CD4-positive, alpha-beta T cell treated with Interleukin-15 for 1 hour (primary cell): ENCODE results near the gene FNBP1.

Source experiments
- DNase-seq: peaks from one replicate; pipeline ENCODE4 v3.0.0-alpha.2; 2020

The FNBP1 gene

DNA sequence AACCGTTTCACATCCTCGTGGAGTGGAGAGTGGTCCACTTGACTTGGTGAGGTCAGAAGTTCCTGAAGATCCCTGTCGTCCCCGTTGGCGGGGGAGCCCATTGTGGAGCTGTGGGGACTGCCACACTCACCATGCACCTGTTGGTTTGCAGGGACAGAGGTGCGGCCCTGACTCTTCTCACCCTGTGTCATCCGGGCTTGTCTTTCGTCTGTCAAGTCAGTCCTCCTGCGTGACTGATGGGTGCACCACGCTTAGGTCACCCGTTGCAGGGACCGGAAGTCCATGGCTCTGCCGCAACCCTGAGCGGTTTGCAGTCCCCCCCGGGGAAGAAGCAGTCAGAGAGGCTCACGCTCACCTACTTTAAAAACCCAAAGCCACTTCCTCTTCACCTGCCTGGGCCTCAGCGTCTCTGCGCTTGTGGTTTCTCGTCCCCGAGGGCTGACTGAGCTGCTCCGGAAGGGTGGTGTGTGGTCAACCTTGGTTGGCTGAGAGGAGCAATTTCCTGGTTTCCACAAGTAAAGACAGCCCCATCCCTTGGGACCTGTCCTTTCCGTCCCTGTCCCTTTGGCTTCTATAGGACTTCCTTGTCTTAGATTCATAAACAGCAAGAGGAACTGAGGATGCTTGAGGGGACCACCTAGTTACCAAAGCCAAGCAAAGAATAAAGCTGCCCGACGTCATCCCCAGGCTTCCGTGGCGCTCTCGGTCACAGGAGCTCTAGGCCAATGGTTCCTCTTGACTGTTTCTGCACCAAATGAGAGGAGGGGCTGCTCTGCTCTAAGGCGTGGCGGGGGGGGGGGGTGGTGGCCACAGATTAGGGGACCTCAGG is 154.5 kb downstream of the FNBP1 start:
- peak; percentile 96 for DNase-seq

DNA sequence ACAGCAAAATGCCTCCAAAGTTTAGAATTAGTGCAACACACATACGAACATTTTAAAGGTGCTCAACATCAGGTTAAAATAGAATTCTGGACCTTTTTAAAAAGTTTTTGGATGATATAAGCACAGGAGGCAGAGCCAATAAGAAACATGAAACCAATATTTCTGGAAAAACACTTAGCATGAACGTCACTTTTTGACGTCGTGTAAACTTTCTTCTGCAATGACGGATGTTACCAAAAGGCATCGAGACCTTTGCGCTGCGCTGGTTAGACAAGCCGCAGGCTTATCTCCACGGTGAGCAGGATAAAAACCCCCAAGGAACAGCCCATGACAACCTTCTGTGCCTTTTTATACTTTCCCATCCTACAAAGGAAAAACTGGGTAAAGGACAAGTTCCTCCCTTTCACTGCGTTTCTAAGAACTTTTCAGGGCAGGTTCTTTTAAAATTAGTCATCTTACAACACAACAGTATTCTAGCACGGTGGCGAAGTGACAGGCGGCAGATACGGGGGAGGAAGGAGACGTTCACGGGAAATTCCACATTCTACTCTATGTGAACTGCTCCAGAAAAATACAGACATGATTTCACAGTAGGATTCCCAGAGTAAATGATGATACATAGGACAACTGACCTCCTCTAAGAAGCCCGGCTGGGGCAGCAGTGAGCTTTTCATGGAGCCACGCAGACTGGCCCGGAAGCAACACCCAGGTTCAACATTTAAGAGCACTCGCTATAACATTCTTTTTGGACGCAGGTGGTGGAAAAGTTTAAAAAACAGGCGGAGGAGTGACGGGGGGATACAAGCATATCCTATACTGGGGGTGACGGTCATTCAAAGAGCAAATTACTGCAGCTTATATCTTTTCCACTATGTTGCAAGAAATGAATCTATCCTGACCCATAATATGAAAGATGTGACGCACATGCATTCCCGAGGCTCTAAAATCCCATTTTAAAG is 155.4 kb downstream of the FNBP1 start:
- DNase-seq = peak; percentile 86

DNA sequence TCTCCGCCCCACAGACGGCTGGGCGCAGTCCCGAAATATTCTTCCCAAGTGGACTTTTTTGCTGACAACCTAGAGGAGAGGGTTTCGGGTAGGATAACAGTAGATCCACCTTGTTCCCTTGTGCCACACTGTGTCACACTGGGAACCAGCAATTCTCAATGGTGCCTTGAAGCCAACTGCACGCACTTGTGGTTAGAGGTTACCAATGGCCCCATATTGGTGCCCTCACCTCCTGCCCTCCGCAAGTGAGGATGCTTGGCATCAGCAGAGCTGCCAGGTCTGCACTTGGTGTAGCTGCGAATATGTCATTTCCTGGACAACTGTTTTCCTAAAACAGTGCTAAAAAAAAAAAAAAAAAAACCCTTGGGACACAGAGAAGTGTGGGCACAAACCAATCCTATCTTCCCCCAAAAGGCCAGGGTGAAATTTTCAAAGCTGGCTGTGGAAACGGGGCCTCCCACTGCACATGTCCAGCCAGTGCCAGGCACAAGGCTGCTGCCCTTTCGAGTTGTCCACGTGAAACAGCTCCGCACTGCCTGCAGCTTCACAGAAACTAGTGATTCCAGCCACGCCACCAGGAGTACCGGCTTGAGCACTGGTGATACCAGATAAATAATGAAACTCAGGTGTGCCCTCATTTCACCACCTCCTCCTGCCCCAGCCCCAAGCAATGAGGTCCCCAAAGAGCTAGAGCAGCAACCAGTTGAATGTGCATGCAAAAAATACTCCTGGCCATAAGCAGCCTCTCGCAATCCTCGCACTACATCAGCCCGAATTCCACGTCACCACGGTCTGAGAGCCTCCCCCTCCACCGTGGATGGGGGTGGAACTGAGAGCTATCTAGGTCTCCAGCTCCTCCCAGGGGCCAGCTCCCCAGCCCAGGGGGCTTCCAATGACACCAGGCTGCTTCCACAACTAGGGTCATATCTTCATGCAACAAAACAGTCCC is 156.5 kb downstream of the FNBP1 start:
- DNase-seq = peak; percentile 77

DNA sequence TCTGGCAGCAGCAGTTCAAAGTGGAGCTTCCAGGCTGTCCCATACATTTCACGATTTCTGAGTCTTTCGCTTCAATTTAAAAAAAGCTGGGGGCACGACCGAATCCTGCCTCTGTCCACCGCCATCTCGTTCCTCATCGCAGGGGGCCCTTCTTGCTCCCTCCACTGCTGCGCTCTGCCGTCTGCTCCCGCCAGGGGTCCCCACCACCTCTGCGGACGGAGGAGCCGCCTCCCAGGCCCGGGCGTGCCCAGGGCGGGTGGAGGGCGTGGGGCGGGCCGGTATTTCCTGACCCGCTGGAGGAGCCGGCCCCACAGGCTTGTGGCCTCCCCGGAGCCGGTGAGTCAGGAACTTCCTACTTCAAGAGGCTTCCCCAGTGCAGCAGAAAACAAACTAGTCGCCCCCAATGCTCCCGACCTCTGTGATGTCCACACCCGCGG is 157.3 kb downstream of the FNBP1 start:
- peak; percentile 92 for DNase-seq

DNA sequence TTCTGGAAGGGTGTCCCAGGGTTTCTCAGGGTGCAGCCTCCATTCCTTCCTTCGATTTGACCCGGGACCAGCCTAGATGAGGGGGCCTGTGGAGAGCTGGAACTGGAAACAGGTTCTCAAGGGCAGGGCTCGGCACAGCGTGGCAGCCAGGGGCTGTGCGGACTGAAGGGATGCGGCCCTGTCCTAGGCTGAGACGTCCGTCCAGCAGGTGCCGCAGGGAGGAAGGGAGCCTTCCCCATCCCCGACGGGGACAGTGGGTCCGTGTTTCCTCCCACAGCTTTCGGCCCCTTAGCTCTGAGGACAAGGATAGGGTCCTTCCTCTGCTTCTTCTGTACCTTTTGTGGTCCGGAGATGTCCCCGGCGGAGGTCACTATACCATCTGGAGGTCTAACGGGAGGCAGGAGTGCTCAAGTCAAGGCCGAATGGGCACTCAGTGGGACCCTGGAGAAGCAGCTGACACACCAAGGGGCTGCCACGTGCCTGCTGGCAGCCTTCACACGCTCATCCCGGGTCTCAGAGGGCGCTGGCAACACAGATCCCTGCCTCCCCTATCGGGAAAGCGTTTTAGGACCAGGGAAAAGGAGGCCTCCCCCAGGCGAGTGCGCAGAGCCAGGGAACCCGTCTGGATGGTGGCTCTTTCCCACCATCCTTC is 157.8 kb downstream of the FNBP1 start:
- peak; percentile 44 for DNase-seq

DNA sequence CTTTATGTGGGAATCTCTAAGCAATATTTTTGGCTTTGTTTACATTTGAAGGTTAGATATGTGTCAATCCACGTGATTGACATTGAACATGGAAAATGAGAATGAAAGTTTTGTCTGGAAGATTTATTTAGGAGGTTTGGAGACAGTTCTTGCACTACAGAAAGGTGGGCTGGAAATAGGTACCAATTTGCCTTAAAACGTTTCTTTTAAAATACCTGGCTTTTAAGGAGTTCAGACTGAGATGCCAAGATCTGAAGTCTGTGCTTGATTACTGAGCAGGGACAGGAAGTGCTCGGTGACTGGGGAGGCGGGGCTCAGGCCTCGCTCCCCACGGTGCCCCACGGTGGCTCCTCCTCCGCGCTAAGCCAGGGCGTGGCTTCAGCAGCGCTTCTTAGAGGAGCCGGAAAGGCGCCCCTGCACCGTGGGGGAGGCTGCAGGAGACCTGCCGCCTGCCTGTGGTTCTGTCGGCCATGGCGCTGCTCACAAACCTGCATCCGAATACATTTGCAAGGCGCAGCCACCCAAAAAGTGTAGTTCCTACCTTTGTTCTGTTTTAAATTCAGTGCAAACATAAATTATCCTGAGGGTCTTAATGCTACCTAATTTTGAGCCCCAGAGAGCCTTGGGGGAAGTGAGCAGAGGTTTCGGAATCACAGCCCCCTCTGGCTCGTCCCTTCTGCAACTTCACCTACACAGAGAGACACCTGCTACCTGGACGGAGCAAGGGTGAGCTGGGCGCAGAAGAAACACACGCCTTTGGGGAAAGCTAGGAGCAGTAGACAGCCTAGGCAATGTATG is 158.6 kb downstream of the FNBP1 start:
- DNase-seq = peak; percentile 95

DNA sequence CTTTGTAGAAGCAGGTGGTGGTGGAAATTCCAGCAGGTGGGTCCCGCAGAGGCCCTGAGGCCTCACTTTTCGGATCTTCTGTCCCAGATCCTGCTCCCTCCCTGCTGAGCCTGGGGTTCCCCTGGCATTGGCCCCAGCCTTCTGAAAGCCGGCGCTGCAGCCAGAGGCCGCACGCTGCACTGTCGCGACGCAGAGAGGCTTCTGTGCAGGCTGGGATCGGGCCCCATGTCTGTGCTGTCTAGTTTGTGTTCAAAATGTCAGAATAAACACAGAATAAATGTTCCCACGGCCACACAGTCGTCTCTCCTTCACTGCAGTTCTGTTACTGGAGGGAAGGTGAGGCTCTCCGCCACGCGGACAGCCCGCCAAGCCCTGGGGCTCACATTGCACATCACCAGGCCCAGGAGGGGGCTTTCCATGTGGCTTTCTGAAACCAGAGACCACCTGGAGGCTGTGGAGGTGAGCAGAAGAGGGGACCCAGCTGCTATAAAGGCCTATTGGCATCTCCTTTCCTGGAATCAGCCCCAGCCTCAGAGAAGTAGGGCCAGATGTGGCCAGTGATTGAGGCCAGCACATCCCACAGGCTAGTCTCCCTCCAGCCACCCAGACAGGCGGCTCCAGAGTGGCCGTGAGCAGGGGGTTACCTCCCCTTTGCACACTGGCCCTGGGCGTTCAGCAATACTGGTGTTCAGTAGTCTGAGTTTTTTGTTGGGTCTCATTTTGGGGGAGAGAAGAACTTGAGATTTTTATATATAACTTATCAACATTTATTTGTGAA is 161.3 kb downstream of the FNBP1 start:
- no peak for DNase-seq

DNA sequence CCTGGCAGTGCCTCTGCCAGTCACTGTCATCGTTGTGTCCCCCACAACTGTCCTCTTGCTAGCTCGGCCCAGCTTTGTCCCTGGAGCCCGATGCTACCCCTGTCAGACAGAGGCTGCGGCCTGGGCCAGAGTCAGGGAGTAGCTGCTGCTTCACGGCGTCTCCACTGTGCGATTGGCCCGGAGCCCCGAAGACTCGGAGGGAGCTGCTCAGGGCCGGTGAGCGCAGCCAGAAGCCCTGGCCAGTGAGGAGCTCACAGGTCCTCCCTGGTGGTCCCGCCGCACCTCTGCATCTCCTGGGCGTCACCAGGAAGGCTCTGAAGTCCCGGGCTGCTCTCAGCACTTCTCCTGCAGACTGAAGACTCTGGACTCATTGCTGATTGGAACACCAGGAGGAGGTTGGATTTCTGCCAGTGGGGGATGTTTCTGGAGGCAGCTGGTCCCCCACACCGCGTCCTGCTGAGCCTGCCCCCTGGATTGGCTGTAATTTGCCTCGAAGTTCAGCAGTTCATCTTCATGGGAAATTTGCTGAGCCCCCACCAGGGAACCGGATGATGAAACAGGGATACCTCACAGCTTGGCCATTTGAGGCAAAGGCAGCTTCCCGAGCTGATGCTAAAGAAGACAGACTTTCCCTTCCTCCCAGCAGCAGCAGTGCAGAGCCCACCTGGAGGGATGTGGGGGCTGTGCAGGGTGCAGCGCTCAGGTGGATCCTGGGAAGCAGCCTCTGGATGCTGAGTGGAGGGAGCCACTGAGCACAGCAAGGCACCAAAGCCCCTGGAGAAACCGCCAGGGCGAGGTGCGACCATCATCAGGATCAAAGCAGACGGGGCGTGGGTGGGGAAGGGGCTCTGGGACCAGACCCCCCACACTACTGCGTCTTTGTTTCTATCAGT is 162.1 kb downstream of the FNBP1 start:
- DNase-seq = no peak

DNA sequence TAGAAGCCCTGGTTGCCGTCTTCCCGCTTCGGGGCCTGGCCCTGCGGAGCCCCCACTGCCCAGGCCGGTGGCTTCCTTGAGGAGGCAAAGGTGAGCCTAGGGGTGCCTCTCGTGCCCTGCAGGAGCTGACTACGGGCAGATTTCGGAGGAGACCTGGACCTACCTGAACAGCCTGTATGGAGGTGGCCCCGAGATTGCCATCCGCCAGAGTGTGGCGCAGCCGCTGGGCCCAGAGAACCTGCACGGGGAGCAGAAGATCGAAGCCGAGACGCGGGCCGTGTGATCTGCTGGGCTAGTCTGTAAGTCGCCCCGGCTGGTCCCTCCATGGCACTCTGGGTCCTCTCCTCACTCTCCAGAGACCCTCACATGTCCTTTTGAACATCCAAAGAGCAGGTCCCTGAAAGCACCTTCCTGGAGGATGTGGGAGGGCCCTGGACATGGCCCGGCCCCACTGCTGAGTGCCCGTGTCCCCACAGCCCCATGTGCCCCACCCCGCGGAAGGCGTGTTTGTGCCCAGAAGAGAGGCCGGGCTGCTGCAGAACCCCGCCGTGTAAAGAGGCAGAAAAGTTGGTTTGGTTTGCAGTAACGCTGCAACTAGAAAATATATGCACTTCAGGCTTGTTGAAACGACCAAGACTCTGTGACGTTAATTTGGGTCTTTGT is 162.9 kb downstream of the FNBP1 start:
- DNase-seq = no peak

DNA sequence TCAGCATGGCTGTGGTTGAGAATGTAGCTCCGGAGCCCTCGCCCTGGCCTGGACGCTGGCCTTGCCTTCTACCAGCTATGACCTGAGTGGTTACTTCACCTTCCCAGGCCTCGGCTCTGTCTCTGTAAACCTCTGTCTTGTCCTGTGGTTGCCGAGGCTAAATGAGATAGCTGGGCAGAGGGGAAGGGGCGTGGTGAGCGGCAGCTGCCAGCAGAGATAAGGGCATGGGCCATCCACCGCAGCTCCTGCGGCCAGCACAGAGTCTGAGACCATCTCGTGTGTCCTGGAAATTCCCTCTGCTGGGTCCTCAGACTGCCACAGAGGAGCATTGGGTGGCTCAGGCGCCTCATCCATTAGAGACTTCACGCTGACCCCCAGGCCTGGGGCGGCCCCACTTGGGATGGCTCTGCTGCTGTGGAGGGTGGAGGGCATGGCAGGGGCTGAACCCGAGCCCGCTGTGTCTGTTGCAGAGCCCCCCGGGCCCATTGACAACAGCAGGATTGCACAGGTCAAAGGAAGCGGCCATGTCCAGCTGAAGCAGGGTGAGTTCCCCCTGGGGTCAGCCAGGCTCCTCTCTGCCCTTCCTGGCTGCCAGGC is 163.8 kb downstream of the FNBP1 start:
- peak; percentile 38 for DNase-seq

DNA sequence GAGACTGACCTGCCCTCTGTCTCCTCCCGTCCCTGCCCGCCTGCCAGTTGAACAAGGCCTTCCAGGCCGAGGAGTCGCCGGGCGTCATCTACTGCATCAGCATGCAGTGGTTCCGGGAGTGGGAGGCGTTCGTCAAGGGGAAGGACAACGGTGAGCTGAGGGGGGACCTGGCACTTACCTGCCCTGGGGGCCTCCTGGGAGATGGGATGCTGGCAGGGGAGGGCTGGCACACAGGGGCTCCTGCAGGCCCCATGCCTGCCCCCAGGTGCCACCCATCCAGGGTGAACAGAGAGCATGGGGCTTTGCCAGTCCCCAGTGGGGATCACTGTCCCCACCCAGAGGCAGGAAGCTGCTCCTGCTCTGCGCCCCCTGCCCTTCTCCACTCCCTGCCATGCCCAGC is 164.7 kb downstream of the FNBP1 start:
- no peak for DNase-seq

DNA sequence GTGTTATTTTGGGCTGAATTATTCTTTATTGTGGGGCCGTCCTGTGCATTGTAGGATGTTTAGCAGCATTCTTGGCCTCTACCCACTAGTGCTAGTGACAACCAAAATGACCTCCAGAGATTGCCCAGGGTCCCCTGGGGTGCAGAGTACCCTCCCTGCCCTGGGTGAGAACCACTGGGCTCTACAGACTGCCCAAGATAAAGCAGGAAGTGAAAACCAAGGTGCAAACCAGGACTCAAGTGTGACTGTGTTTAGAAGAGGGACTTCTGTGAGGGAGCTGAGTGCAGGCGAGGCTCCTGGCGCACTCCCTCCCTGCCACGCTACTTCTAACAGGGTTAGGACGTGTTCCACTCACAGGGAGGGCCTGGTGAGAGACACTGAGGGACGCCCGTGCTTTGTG is 166.2 kb downstream of the FNBP1 start:
- no peak for DNase-seq

DNA sequence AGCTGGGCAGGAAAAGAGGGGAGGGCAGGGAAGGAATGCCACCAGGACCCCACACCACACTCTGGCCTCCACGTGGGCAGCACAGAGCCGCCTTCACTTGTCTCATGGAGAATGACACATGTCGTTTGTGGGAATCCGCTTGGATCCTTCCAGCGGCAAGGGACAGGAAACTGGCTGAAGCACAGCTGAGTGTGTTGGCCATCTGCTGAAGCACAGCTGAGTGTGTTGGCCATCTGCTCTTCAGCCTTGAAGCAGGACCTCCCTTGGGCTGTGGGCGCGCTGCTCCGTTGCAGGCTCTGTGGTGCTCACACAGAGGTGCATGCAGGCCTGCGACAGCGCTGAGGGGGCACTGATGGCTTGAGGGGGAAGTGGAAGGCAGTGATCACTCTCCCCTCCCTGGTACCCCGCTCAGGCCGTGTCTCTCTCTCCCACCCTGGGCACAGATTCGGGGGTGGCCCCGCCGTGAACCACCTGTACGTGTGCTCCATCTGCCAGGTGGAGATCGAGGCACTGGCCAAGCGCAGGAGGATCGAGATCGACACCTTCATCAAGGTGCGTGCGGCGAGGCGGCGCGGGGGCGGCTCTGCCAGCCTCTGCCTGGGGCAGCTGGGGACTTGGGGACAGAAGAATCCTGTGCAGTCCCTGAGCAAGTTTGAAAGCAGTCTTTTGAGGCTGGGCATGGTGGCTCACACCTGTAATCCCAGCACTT is 167.1 kb downstream of the FNBP1 start:
- no peak for DNase-seq

DNA sequence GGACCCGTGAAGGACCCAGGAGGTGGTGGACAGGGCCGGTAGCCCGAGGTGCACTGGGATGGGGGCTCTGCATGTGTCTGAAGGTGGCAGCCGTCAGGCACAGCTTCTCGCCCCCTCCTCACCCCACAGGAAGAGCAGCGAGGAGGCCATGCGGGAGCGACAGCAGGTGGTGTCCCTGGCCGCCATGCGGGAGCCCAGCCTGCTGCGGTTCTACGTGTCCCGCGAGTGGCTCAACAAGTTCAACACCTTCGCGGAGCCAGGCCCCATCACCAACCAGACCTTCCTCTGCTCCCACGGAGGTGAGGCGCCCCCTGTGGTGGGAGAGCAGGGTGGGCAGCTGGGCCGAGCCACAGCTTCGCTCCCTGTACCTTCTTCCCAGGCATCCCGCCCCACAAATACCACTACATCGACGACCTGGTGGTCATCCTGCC is 167.8 kb downstream of the FNBP1 start:
- DNase-seq = no peak

DNA sequence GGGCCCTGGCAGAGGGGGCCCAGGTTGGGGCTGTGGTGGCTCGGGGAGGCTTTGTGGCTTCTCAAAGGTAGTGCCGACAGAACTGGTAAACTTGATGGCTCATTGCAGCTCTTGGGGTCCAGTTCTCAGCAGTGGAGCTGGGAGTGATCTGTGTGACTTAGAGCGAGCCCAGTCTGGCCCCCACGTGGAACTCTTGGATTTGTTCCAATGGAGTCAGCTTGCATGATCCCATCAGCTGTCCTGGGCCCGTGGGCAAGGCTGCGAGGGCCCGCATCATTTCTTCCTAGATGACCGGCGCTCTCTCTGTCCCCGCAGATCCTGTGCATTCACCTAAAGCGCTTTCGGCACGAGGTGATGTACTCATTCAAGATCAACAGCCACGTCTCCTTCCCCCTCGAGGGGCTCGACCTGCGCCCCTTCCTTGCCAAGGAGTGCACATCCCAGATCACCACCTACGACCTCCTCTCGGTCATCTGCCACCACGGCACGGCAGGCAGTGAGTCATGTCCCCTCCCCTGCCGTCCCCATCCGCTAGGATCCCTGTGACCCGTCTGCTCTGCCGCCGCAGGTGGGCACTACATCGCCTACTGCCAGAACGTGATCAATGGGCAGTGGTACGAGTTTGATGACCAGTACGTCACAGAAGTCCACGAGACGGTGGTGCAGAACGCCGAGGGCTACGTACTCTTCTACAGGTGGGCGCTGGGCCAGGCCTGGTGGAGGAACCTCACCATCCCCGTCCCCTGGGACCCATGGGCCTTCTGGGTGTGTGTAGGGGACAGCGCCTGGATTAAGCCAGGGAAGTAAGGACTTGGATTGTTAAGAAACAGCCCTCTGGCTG is 168.5 kb downstream of the FNBP1 start:
- no peak for DNase-seq

DNA sequence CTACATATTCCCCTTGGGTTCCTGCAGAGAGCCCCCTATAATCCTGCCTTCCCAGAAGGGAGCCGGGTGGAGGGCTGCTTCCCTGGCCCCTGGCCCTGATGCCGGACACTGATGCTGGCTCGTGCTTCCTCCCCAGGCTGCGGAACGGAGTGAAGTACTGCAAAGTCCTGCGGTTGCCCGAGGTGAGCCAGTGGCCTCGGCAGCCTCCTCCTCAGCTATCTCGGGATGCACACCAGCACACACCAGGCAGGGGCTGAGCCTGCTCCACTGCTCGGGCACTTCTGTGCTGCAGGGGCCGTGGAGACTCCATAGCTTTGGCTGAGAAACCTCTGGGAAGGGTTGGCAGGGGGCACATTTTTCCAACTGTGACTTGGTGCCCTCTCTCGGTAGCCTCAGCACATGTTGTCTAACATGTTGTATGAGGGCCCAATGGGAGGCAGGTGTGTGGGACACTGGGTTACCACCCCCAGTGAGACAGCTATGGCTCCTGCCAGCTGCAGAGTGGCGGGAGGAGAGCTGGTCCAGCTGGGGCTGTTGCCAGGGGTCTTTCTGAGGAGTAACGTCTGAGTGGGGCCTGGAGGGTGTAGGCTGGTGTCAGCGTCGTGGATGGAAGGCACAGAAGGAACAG is 169.3 kb downstream of the FNBP1 start:
- no peak for DNase-seq
